HEK293T (cell line): Measurements from ENCODE around the gene TRHDE.

ENCODE experiments used
- CTCF ChIA-PET: fragments of 350-600 bp; formaldehyde crosslinking; extraction: SDS; loops from one replicate; lab custom pipeline; 2021; ENCODE audit warnings: antibody characterized with exemption, inconsistent platforms; lab: Yijun Ruan, JAX
- POLR2A ChIA-PET: fragments of 350-600 bp; formaldehyde crosslinking; extraction: SDS; loops from one replicate; lab custom pipeline; 2020; ENCODE audit warnings: antibody characterized with exemption, inconsistent platforms; lab: Yijun Ruan, JAX
- DNase-seq: peaks from one replicate; pipeline ENCODE4 v3.0.0; 2012; ENCODE audit warnings: mixed read lengths; ENCODE audit errors: extremely low spot score
- ARNT ChIP-seq: fragments of 450-650 bp; IDR thresholded peaks from 2 replicates; pipeline ENCODE4 v1.6.1; 2017; ENCODE audit warnings: mild to moderate bottlenecking
- BHLHE40 ChIP-seq: fragments of 450-650 bp; IDR thresholded peaks from 2 replicates; pipeline ENCODE4 v1.6.1; 2016; ENCODE audit warnings: mild to moderate bottlenecking, moderate library complexity, borderline replicate concordance
- CTBP1 ChIP-seq: fragments of 450-650 bp; IDR thresholded peaks from 2 replicates; pipeline ENCODE4 v1.6.1; 2016; ENCODE audit warnings: borderline replicate concordance
- ELF4 ChIP-seq: fragments of 450-650 bp; IDR thresholded peaks from 2 replicates; pipeline ENCODE4 v1.6.1; 2017; ENCODE audit warnings: antibody characterized with exemption
- FOXA1 ChIP-seq: fragments of 450-650 bp; IDR thresholded peaks from 2 replicates; pipeline ENCODE4 v1.6.1; 2016; ENCODE audit warnings: mild to moderate bottlenecking
- FOXK2 ChIP-seq: fragments of 450-650 bp; IDR thresholded peaks from 2 replicates; pipeline ENCODE4 v1.6.1; 2016; ENCODE audit warnings: mild to moderate bottlenecking
- FOXM1 ChIP-seq: fragments of 450-650 bp; IDR thresholded peaks from 2 replicates; pipeline ENCODE4 v1.6.1; 2017; ENCODE audit warnings: mild to moderate bottlenecking, borderline replicate concordance
- HDGF ChIP-seq: fragments of 450-650 bp; IDR thresholded peaks from 2 replicates; pipeline ENCODE4 v1.6.1; 2017; ENCODE audit warnings: antibody characterized with exemption, borderline replicate concordance
- L3MBTL2 ChIP-seq: fragments of 450-650 bp; conservative IDR thresholded peaks from 2 replicates; pipeline ENCODE4 v1.6.1; 2016; ENCODE audit warnings: mild to moderate bottlenecking
- LEF1 ChIP-seq: fragments of 450-650 bp; IDR thresholded peaks from 2 replicates; pipeline ENCODE4 v1.6.1; 2017; ENCODE audit warnings: mild to moderate bottlenecking, borderline replicate concordance
- NFRKB ChIP-seq: fragments of 450-650 bp; IDR thresholded peaks from 2 replicates; pipeline ENCODE4 v1.6.1; 2016; ENCODE audit warnings: mild to moderate bottlenecking, moderate library complexity
- PKNOX1 ChIP-seq: fragments of 450-650 bp; IDR thresholded peaks from 2 replicates; pipeline ENCODE4 v1.6.1; 2016
- SP1 ChIP-seq: fragments of 450-650 bp; IDR thresholded peaks from 2 replicates; pipeline ENCODE4 v1.6.1; 2017
- SUZ12 ChIP-seq: fragments of 450-650 bp; IDR thresholded peaks from 2 replicates; pipeline ENCODE4 v1.6.1; 2016; ENCODE audit warnings: mild to moderate bottlenecking
- TARDBP ChIP-seq: fragments of 450-650 bp; IDR thresholded peaks from 2 replicates; pipeline ENCODE4 v1.6.1; 2016
- ZNF384 ChIP-seq: fragments of 450-650 bp; IDR thresholded peaks from 2 replicates; pipeline ENCODE4 v1.6.1; 2016

Gene TRHDE

GRCh38 chr12:72300728-72301127 lies 28.6 kb downstream of the TRHDE start:
- POLR2A ChIA-PET: no interaction called here
- TF ChIP-seq ZNF384 (no peak), ARNT (no peak), PKNOX1 (no peak), CTBP1 (no peak), L3MBTL2 (no peak), FOXK2 (no peak), SUZ12 (no peak), NFRKB (no peak), HDGF (no peak), SP1 (no peak), ELF4 (no peak), FOXM1 (no peak), TARDBP (no peak), LEF1 (no peak), FOXA1 (no peak), BHLHE40 (no peak)
- no peak for DNase-seq
- CTCF ChIA-PET: no interaction called here

GRCh38 chr12:72304751-72305150 lies 32.6 kb downstream of the TRHDE start:
- ChIA-PET CTCF (no interaction called here), POLR2A (no interaction called here)
- DNase-seq: no peak
- TF ChIP-seq FOXK2 (no peak), L3MBTL2 (no peak), CTBP1 (no peak), PKNOX1 (no peak), SP1 (no peak), ZNF384 (no peak), LEF1 (no peak), SUZ12 (no peak), HDGF (no peak), BHLHE40 (no peak), FOXM1 (no peak), ELF4 (no peak), TARDBP (no peak), ARNT (no peak), NFRKB (no peak), FOXA1 (no peak)

- ChIA-PET CTCF (no interaction called here), POLR2A (no interaction called here)
- no peak for DNase-seq
- TF ChIP-seq L3MBTL2 (no peak), FOXA1 (no peak), CTBP1 (no peak), ARNT (no peak), FOXK2 (no peak), BHLHE40 (no peak), ELF4 (no peak)
These were observed 35.1 kb downstream of the TRHDE start for GRCh38 chr12:72307229-72307628.

- CTCF ChIA-PET: no interaction called here
- DNase-seq: no peak
- TF ChIP-seq L3MBTL2 (no peak), PKNOX1 (no peak), TARDBP (no peak)
- POLR2A ChIA-PET: no interaction called here
These were observed 39.8 kb downstream of the TRHDE start for GRCh38 chr12:72311946-72312345.

GRCh38 chr12:72313806-72314205 lies 41.6 kb downstream of the TRHDE start:
- TF ChIP-seq SP1 (no peak), CTBP1 (no peak), LEF1 (no peak), L3MBTL2 (no peak), BHLHE40 (no peak)
- CTCF ChIA-PET: interaction anchor here (1.0 kb wide), 2 partner anchors 17 to 297 kb away, joined by 3 to 4 read pairs; no protein-coding TSS in a partner anchor
- no peak for DNase-seq
- POLR2A ChIA-PET: no interaction called here

GRCh38 chr12:72315858-72316257 lies 43.7 kb downstream of the TRHDE start:
- TF ChIP-seq TARDBP: no peak
- ChIA-PET CTCF (no interaction called here), POLR2A (no interaction called here)
- DNase-seq: no peak

GRCh38 chr12:72318341-72318740 lies 46.2 kb downstream of the TRHDE start:
- DNase-seq: no peak
- ChIA-PET POLR2A (no interaction called here), CTCF (interaction anchor here (0.7 kb wide), 1 partner anchor 10 kb away, joined by 4 read pairs; no protein-coding TSS in a partner anchor)
- TF ChIP-seq FOXA1: no peak

GRCh38 chr12:72323881-72324280 lies 51.7 kb downstream of the TRHDE start:
- CTCF ChIA-PET: no interaction called here
- POLR2A ChIA-PET: no interaction called here
- TF ChIP-seq FOXA1 (no peak), FOXK2 (no peak), CTBP1 (no peak), PKNOX1 (0 out of 2 replicates have a peak, but pooled peaks have one; percentile 5), ZNF384 (no peak)
- DNase-seq: no peak
